ENCODE results near the gene SERAC1. TPM values are rescaled to one million over a fixed set of nuclear protein-coding genes. Genes with fewer than 3 reads are reported as not detected.

Gene SERAC1
- total and polyA plus RNA-seq, 2 donors from 2014 or later: 5.8 to 6.7 TPM

GRCh38 chr6:158175111-158175510, 7.0 kb upstream of the SERAC1 start:
- TF ChIP-seq, protein P1, sequence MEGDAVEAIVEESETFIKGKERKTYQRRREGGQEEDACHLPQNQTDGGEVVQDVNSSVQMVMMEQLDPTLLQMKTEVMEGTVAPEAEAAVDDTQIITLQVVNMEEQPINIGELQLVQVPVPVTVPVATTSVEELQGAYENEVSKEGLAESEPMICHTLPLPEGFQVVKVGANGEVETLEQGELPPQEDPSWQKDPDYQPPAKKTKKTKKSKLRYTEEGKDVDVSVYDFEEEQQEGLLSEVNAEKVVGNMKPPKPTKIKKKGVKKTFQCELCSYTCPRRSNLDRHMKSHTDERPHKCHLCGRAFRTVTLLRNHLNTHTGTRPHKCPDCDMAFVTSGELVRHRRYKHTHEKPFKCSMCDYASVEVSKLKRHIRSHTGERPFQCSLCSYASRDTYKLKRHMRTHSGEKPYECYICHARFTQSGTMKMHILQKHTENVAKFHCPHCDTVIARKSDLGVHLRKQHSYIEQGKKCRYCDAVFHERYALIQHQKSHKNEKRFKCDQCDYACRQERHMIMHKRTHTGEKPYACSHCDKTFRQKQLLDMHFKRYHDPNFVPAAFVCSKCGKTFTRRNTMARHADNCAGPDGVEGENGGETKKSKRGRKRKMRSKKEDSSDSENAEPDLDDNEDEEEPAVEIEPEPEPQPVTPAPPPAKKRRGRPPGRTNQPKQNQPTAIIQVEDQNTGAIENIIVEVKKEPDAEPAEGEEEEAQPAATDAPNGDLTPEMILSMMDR (IDR thresholded peaks at IDR 0.05; ENCODE audit: borderline replicate concordance, extremely low read depth, insufficient read depth): no peak
- intact Hi-C loops (cut with DNase I): no loop called here
- Histone ChIP-seq H3K27me3 (ENCODE audit: control insufficient read depth, insufficient read depth, low read length) (no peaks in the 10 kb centered on the region), H3K27ac (ENCODE audit: low read depth in 2 of 2, low read length in 2 of 2) (no peak overlapping the region), H3K36me3 (ENCODE audit: control insufficient read depth in 2 of 3, insufficient read depth in 3 of 3, low read length in 3 of 3) (no peaks in the 10 kb centered on the region), H3K9ac (ENCODE audit: low read length in 3 of 3) (no peak overlapping the region), H3K4me1 (ENCODE audit: control insufficient read depth in 2 of 3, insufficient read depth in 2 of 3, low read depth in 1 of 3, low read length in 3 of 3) (peaks cover 0 to 8% (median 0%) of the 10 kb centered on the region in 3 donors), H3K4me3 (ENCODE audit: low read length in 3 of 3) (no peak overlapping the region), H3K9me3 (ENCODE audit: control insufficient read depth in 2 of 3, insufficient read depth in 1 of 3, low read length in 3 of 3) (no peaks in the 10 kb centered on the region)
- FAIRE-seq (no peak), DNase-seq (no peak)

GRCh38 chr6:158174514-158174913, 6.5 kb upstream of the SERAC1 start:
- intact Hi-C loops (cut with DNase I): no loop called here
- no peak for FAIRE-seq

GRCh38 chr6:158174024-158174423, 6.0 kb upstream of the SERAC1 start:
- H3K27me3 ChIP-seq (ENCODE audit: control insufficient read depth, insufficient read depth, low read length): no peaks in the 10 kb centered on the region
- peaks cover 0 to 8% (median 0%) of the 10 kb centered on the region in 3 donors for H3K4me1 ChIP-seq (ENCODE audit: control insufficient read depth in 2 of 3, insufficient read depth in 2 of 3, low read depth in 1 of 3, low read length in 3 of 3)
- TF ChIP-seq, protein P1 (IDR thresholded peaks at IDR 0.05; ENCODE audit: borderline replicate concordance, extremely low read depth, insufficient read depth): no peak
- no peaks in the 10 kb centered on the region for H3K9me3 ChIP-seq (ENCODE audit: control insufficient read depth in 2 of 3, insufficient read depth in 1 of 3, low read length in 3 of 3)
- DNase-seq (no peak), FAIRE-seq (no peak)
- no peak overlapping the region for H3K4me3 ChIP-seq (ENCODE audit: low read length in 3 of 3)
- intact Hi-C loops (cut with DNase I): no loop called here
- no peaks in the 10 kb centered on the region for H3K36me3 ChIP-seq (ENCODE audit: control insufficient read depth in 2 of 3, insufficient read depth in 3 of 3, low read length in 3 of 3)
- no peak overlapping the region for H3K27ac ChIP-seq (ENCODE audit: low read depth in 2 of 2, low read length in 2 of 2)
- no peak overlapping the region for H3K9ac ChIP-seq (ENCODE audit: low read length in 3 of 3)

More at GRCh38 chr6:158174514-158174913, 6.5 kb upstream of the SERAC1 start:
- no peak overlapping the region for H3K9ac ChIP-seq (ENCODE audit: low read length in 3 of 3)
- TF ChIP-seq, protein P1 (IDR thresholded peaks at IDR 0.05; ENCODE audit: borderline replicate concordance, extremely low read depth, insufficient read depth): no peak
- no peak overlapping the region for H3K27ac ChIP-seq (ENCODE audit: low read depth in 2 of 2, low read length in 2 of 2)
- DNase-seq: no peak
- no peaks in the 10 kb centered on the region for H3K36me3 ChIP-seq (ENCODE audit: control insufficient read depth in 2 of 3, insufficient read depth in 3 of 3, low read length in 3 of 3)
- no peak overlapping the region for H3K4me3 ChIP-seq (ENCODE audit: low read length in 3 of 3)
- no peaks in the 10 kb centered on the region for H3K27me3 ChIP-seq (ENCODE audit: control insufficient read depth, insufficient read depth, low read length)
- H3K9me3 ChIP-seq (ENCODE audit: control insufficient read depth in 2 of 3, insufficient read depth in 1 of 3, low read length in 3 of 3): no peaks in the 10 kb centered on the region
- peaks cover 0 to 8% (median 0%) of the 10 kb centered on the region in 3 donors for H3K4me1 ChIP-seq (ENCODE audit: control insufficient read depth in 2 of 3, insufficient read depth in 2 of 3, low read depth in 1 of 3, low read length in 3 of 3)

DNA sequence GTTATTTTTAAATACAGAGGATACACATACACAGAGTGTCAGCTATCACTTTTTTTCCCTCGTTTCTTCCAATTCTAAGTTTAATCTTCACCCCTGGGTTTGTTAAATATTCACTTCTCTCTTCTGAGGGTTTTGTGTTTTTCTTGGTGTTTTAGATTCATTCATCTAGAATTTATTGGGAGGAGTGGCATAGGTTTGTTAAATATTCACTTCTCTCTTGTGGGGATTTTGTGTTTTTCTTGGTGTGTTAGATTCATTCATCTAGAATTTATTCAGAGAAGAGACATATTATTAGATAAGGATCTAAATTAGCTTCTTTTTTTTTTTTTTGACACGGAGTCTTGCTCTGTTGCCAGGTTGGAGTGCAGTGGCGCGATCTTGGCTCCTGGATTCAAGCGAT, 3.9 kb upstream of the SERAC1 start:
- peak; percentile 53 for FAIRE-seq
- peaks cover 0 to 8% (median 0%) of the 10 kb centered on the region in 3 donors for H3K4me1 ChIP-seq (ENCODE audit: control insufficient read depth in 2 of 3, insufficient read depth in 2 of 3, low read depth in 1 of 3, low read length in 3 of 3)
- no peaks in the 10 kb centered on the region for H3K27me3 ChIP-seq (ENCODE audit: control insufficient read depth, insufficient read depth, low read length)
- no peaks in the 10 kb centered on the region for H3K9me3 ChIP-seq (ENCODE audit: control insufficient read depth in 2 of 3, insufficient read depth in 1 of 3, low read length in 3 of 3)
- TF ChIP-seq, protein P1 (IDR thresholded peaks at IDR 0.05; ENCODE audit: borderline replicate concordance, extremely low read depth, insufficient read depth): no peak
- H3K36me3 ChIP-seq (ENCODE audit: control insufficient read depth in 2 of 3, insufficient read depth in 3 of 3, low read length in 3 of 3): no peaks in the 10 kb centered on the region
- no peak overlapping the region for H3K9ac ChIP-seq (ENCODE audit: low read length in 3 of 3)
- no peak overlapping the region for H3K4me3 ChIP-seq (ENCODE audit: low read length in 3 of 3)
- intact Hi-C loops (cut with DNase I): no loop called here
- no peak overlapping the region for H3K27ac ChIP-seq (ENCODE audit: low read depth in 2 of 2, low read length in 2 of 2)
- no peak for DNase-seq

Measured in kidney (tissue), 14 donors.